Nephron progenitor cell (in vitro differentiated cells): ENCODE results near the gene MAP7D1.

Source experiments
- DNase-seq: peaks from one replicate; pipeline ENCODE4 v3.0.0; 2021
- H3K27ac Mint-ChIP-seq: 2 replicates; pipeline ENCODE4 v1.8.0; 2021; ENCODE audit warnings: mild to moderate bottlenecking, moderate library complexity, mixed read lengths
- H3K27me3 Mint-ChIP-seq: 2 replicates; pipeline ENCODE4 v1.8.0; 2021; ENCODE audit warnings: mild to moderate bottlenecking, low read depth, mixed read lengths; ENCODE audit not compliant: poor library complexity
- H3K36me3 Mint-ChIP-seq: 2 replicates; pipeline ENCODE4 v1.8.0; 2021; ENCODE audit warnings: low read depth, mixed read lengths
- H3K4me1 Mint-ChIP-seq: 2 replicates; pipeline ENCODE4 v1.8.0; 2021; ENCODE audit warnings: mixed read lengths
- H3K4me3 Mint-ChIP-seq: 2 replicates; pipeline ENCODE4 v1.8.0; 2021; ENCODE audit warnings: mild to moderate bottlenecking, moderate library complexity, mixed read lengths
- H3K9me3 Mint-ChIP-seq: 2 replicates; pipeline ENCODE4 v1.8.0; 2021; ENCODE audit warnings: mild to moderate bottlenecking, moderate library complexity, mixed read lengths
- TF ChIP-seq, protein P1 (sequence below): fragments of 200-600 bp; sonication (generic); IDR thresholded peaks from 2 replicates; pipeline ENCODE4 v1.5.0; 2021; ENCODE audit warnings: antibody characterized with exemption

The MAP7D1 gene

DNA sequence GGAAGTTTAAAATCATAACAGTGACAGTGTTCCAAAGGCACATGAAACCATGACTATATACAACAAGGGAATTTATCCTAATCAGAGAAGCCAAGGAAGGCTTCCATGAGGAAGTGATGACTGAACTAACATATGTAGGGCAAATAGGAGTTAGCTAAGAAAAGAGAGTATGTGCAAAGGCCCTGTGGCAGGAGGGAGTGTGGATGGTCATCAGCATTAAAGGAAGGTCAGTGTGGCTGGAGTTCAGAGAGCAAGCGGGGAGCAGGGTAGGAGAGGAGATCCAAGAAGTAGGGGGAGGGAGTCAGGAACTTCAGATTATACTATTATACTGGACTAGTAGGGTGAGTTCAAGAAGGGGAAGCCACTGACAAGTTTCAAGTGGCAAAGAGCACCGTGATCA lies 8.4 kb downstream of the MAP7D1 start:
- Mint-ChIP-seq H3K27me3 (no peaks in the 10 kb centered on the region), H3K36me3 (peaks cover 30% of the 10 kb centered on the region), H3K9me3 (no peaks in the 10 kb centered on the region), H3K4me3 (no peak overlapping the region), H3K27ac (peak overlapping the region; percentile 79), H3K4me1 (peaks cover 67% of the 10 kb centered on the region)
- TF ChIP-seq, protein P1, sequence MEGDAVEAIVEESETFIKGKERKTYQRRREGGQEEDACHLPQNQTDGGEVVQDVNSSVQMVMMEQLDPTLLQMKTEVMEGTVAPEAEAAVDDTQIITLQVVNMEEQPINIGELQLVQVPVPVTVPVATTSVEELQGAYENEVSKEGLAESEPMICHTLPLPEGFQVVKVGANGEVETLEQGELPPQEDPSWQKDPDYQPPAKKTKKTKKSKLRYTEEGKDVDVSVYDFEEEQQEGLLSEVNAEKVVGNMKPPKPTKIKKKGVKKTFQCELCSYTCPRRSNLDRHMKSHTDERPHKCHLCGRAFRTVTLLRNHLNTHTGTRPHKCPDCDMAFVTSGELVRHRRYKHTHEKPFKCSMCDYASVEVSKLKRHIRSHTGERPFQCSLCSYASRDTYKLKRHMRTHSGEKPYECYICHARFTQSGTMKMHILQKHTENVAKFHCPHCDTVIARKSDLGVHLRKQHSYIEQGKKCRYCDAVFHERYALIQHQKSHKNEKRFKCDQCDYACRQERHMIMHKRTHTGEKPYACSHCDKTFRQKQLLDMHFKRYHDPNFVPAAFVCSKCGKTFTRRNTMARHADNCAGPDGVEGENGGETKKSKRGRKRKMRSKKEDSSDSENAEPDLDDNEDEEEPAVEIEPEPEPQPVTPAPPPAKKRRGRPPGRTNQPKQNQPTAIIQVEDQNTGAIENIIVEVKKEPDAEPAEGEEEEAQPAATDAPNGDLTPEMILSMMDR: no peak
- DNase-seq: no peak

DNA sequence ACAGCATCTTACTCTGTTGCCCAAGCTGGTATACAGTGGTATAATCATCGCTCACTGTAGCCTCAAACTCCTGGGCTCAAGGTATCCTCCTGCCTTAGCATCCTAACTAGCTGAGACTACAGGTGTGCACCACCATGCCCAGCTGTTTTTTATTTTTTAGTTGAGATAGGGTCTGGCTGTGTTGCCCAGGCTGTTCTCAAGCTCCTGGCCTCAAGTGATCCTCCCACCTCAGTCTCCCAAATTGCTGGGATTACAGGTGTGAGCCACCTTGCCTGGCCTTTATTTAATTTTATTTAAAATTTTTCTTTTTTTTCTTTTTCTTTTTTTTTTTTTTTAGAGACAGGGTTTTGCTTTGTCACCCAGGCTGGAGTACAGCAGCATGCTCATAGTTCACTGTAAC lies 9.2 kb downstream of the MAP7D1 start:
- H3K4me3 Mint-ChIP-seq: no peak overlapping the region
- no peaks in the 10 kb centered on the region for H3K27me3 Mint-ChIP-seq
- H3K27ac Mint-ChIP-seq: no peak overlapping the region
- no peak for DNase-seq
- peaks cover 30% of the 10 kb centered on the region for H3K36me3 Mint-ChIP-seq
- TF ChIP-seq, protein P1: no peak
- H3K9me3 Mint-ChIP-seq: no peaks in the 10 kb centered on the region
- peaks cover 61% of the 10 kb centered on the region for H3K4me1 Mint-ChIP-seq

DNA sequence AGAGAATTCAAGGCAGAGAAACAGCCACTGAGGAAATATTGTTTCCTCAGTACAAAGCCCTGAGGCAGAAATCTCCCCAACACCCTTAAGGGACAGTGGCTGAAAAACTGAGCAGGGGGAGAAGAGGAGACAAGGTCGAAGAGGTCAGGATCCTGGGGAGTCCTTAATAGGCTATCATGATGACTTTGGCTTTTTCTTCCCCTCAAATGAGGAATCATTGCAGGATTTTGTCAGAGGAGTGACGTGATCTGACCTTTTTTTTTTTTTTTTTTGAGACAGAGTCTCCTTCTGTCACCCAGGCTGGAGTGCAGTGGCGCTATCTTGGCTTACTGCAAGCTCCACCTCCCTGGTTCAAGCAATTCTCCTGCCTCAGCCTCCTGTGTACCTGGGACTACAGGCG lies 10.2 kb downstream of the MAP7D1 start:
- H3K27me3 Mint-ChIP-seq: no peaks in the 10 kb centered on the region
- H3K27ac Mint-ChIP-seq: peak overlapping the region; percentile 88
- no peaks in the 10 kb centered on the region for H3K9me3 Mint-ChIP-seq
- peaks cover 31% of the 10 kb centered on the region for H3K36me3 Mint-ChIP-seq
- H3K4me3 Mint-ChIP-seq: no peak overlapping the region
- no peak for DNase-seq
- peaks cover 54% of the 10 kb centered on the region for H3K4me1 Mint-ChIP-seq
- TF ChIP-seq, protein P1: no peak

DNA sequence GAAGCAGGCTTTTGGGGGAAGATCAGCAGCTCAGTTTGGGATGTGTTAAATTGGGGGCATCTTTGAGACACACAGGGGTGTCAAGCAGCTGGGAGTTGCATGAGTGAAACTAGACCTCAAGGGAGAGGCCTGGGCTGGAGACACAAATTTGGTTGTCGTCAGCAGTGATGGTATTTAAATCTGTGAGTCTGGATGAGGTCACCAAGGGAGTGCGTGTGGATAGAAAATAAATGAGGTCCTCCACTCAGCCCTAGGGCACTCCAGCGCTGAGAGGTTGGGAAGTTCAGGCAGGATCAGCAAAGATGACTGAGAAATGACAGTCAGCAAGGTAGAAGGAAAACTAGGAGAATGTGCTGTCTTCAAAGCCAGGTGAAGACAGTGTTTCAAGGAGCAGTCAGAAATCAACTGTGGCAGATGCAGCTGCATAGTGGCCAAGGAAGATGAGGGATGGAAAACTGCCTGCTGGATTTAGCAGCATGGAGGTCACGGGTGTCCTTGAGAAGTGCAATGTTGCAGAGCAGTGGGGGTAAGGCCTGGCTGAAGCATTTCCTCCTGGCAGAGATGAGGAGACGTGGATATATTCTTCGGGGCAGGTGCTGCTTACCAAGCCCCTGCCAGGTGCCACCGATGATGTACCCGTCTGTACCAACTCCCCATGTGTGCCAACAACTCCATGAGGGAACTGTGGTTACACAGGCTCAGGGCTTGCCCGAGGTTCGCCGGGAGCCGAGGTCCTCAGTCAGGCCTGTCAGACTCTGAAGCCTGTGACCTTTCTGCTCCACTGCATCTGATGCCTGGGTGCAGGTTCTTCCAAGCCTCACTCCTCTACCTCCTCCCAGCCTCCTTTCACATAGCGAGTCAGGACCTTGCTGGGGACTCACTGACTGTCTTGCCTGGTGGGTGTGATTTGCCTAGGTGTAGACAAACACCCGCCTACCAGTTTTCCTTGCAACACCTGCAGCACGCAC lies 11.3 kb downstream of the MAP7D1 start:
- Mint-ChIP-seq H3K9me3 (no peaks in the 10 kb centered on the region), H3K36me3 (peaks cover 35% of the 10 kb centered on the region), H3K4me3 (no peak overlapping the region), H3K27ac (peak overlapping the region; percentile 86), H3K27me3 (no peaks in the 10 kb centered on the region), H3K4me1 (peaks cover 44% of the 10 kb centered on the region)
- DNase-seq: no peak
- TF ChIP-seq, protein P1: no peak

DNA sequence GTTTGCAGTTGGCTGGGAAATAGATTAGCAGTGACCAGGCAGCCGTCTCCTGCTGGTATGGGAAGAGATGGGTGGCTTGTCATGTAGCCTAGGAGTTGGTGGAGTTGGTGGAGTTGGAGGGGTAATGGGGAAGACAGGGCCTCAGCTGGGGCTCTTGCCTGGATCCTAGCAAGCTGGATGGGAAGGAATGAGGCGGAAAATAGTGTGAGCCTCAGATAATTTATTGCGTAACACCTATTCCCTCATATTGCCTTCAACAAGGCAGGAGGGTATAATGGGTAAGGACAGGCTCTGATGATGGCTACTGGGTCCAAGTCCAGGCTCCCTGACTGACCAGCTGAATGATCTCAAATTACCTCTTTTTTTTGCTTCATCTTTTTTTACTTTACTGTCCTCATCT lies 12.6 kb downstream of the MAP7D1 start:
- Mint-ChIP-seq H3K4me1 (peaks cover 38% of the 10 kb centered on the region), H3K36me3 (peaks cover 46% of the 10 kb centered on the region), H3K27ac (peak overlapping the region; percentile 66), H3K9me3 (no peaks in the 10 kb centered on the region), H3K4me3 (no peak overlapping the region), H3K27me3 (no peaks in the 10 kb centered on the region)
- TF ChIP-seq, protein P1: no peak
- no peak for DNase-seq
